Activated T-cell treated with anti-CD3 and anti-CD28 coated beads for 48 hours (primary cell): Measurements from ENCODE around the gene VCAN.

Experiments used
- DNase-seq: peaks from one replicate; pipeline ENCODE4 v3.0.0-alpha.2; 2020; ENCODE audit warnings: low read depth

The VCAN gene

DNA sequence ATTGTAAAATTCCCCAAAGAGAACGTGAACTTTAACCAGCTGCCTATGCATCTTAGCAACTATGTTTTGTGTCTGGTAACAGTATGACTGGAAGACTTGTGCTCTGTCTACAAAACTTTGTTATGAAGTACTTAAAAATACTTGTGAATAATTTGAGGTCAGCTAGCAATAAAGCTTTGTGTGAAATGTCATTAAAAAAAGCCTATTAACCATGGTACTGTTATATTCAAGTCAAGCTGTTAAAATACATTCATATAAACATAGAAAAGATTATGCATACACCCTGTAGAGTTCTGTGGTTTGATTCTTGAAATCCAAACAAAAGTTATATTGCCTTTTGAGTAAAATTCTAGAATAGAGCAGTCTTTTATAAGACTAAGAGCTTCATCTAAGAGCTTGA, 60.1 kb downstream of the VCAN start:
- no peak for DNase-seq

DNA sequence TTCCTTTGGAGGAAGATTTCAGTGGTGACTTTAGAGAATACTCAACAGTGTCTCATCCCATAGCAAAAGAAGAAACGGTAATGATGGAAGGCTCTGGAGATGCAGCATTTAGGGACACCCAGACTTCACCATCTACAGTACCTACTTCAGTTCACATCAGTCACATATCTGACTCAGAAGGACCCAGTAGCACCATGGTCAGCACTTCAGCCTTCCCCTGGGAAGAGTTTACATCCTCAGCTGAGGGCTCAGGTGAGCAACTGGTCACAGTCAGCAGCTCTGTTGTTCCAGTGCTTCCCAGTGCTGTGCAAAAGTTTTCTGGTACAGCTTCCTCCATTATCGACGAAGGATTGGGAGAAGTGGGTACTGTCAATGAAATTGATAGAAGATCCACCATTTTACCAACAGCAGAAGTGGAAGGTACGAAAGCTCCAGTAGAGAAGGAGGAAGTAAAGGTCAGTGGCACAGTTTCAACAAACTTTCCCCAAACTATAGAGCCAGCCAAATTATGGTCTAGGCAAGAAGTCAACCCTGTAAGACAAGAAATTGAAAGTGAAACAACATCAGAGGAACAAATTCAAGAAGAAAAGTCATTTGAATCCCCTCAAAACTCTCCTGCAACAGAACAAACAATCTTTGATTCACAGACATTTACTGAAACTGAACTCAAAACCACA, 67.4 kb downstream of the VCAN start:
- DNase-seq: no peak

DNA sequence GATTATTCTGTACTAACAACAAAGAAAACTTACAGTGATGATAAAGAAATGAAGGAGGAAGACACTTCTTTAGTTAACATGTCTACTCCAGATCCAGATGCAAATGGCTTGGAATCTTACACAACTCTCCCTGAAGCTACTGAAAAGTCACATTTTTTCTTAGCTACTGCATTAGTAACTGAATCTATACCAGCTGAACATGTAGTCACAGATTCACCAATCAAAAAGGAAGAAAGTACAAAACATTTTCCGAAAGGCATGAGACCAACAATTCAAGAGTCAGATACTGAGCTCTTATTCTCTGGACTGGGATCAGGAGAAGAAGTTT, 67.9 kb downstream of the VCAN start:
- no peak for DNase-seq

DNA sequence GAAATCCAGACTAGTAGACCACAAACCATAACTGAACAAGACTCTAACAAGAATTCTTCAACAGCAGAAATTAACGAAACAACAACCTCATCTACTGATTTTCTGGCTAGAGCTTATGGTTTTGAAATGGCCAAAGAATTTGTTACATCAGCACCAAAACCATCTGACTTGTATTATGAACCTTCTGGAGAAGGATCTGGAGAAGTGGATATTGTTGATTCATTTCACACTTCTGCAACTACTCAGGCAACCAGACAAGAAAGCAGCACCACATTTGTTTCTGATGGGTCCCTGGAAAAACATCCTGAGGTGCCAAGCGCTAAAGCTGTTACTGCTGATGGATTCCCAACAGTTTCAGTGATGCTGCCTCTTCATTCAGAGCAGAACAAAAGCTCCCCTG, 68.6 kb downstream of the VCAN start:
- no peak for DNase-seq

DNA sequence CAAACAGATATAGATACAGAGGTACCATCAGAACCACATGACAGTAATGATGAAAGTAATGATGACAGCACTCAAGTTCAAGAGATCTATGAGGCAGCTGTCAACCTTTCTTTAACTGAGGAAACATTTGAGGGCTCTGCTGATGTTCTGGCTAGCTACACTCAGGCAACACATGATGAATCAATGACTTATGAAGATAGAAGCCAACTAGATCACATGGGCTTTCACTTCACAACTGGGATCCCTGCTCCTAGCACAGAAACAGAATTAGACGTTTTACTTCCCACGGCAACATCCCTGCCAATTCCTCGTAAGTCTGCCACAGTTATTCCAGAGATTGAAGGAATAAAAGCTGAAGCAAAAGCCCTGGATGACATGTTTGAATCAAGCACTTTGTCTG, 69.2 kb downstream of the VCAN start:
- DNase-seq: no peak

DNA sequence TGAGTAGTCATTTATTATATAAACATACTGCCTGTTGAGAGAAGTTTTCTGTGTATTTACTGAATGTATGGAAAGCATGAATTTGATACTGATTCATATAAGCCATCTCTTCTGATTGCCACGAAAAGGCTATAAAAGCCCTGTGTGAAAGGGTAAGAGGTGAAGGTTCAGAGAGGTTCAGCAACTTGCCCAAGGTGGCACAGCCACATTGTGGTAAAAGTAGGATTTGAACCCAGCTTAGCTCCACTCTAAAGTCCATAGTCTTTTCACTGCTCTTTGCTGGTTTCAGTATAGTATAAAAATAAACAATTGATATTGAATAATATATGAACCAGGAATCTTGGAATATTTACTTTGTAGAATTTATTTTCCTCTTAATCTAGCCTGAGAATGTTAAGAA, 71.3 kb downstream of the VCAN start:
- no peak for DNase-seq

DNA sequence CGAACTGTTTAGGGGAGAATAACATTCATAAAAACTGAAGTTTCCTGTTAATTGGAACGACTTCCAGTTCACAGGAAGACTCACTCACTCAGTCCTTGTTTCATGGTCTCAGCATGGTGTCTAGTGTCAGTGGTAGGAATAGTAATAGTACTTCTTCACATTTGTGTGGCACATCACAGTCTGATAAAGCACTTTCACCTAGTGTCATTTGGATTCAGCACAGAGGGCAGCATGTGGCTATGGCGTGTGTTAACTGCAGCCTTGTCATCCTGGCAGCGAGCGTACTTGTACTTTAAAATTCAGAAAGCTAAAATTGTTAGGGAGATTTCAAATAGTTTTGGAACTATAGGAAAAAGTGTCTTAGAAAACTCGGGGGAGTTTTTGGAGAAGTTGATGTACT, 72.4 kb downstream of the VCAN start:
- DNase-seq: no peak

DNA sequence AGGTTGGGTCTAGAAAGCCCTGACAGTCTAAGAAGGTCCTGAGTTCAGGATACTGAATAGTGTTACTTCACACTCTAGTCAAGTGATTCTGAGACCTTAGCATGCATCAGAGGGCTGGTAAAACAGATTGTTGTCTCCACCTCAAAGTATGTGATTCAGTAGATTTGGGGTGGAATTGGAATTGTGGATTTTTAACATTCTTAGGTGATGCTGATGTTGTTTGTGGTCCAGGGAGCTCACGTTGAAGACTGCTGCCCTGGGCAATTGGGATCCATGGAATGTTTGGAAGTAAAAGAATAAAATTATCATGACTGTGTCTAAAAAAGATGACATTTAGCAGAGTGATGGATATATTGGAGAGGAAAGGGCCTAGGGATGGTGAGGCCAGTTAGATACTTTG, 75.6 kb downstream of the VCAN start:
- DNase-seq: no peak

DNA sequence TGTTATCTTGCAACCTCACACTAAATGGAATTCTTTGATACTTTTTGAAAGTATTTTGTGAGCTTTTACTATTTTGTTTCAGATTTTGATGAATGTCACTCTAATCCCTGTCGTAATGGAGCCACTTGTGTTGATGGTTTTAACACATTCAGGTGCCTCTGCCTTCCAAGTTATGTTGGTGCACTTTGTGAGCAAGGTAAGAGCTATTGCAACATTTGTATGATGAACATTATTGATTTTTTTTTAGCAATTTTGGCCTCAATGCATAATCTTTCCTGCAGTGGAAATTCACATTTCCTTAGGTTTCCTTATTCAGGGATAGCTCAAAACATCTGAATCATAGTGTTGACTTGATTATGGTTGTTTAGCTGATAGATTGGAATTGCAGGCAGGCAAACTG, 76.3 kb downstream of the VCAN start:
- no peak for DNase-seq

DNA sequence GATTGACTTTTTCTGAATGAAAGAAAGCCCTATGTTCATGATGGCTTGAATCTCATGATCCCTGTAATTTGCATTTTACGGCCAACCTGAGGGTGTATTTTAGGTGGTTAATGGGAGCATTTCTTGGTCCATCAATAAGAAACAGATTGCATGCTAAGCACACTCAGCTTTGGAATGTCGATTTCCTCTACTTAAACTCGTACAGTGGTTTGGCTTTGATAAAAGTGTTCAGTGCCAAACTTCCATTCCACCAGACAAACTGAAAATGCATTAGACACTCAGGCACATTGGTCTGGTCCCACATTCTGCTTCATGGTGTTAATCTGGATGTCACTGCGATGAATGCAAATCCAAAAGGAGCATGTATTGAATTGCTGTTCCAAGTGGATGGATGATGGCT, 77.0 kb downstream of the VCAN start:
- no peak for DNase-seq

DNA sequence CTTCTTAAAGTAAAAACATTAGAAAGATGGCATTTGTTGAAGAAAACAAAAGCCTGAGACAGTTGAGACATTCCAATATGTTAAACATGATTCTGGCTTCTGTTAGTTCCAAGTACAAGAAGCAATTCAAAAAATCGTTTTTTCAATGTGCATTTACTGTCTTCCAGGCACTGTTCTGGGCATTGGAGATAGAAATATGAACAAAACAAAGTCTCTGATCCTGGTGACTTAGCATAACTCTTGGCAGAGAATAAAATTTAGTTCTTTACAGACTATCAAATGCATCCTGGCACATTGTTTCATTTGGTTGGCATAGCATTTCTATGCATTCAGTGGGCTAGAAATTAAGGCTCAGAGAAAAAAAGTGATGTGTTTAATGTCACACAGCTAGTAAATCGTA, 77.5 kb downstream of the VCAN start:
- no peak for DNase-seq

DNA sequence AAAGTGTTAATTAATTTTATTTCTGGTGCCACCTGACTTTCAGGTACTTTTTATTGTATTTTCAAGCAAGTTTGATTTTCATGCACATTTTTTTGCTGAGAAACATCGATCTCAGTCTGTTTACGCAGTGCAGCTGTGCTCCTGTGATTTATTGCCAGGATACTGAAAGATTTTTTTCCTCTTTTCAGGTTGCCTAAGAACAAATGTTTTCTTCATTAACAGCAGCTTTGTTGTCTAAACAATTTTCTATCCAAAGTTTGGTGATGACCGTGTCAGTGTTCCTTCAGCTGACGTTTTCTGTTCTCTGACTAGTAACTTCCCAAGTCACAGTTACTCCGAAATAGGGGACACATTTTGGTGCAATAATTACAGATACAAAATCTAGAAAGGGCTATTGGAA, 78.1 kb downstream of the VCAN start:
- no peak for DNase-seq

DNA sequence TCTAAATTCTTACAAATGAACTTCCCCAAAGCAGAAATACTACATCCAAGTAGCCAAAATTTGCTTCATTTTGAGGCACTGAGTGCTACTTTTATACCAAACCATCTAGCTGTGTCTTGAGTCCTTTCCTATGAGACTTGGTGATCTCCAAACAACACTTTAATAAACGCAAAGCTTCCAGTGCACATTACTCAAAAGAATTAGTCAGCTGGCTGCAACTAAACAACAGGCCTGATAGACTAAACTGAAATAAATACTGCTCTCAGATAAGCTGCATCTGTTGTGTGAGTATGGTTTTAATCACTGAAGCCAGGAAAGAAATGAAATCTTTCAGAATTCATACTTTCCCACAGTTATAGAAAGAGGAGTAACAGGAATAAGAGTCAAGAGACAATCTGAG, 80.3 kb downstream of the VCAN start:
- DNase-seq: no peak

DNA sequence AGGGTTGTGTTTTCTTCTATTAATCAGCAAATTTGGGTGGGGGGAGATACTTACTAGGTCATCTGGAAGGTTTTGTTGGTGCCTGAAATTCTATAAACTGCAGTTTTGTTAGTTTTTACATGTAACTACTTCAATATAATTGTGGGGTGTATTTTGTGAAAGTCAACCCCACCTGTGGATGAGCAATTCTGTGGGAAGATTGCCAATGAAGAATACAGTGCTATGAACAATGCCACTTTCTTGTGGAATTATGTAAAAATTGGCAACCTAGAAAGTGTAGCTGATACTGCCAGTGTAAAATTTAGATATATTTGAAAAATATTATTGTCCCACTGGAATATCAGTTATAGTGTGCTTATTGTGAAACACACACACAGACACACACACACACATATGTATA, 80.7 kb downstream of the VCAN start:
- no peak for DNase-seq

DNA sequence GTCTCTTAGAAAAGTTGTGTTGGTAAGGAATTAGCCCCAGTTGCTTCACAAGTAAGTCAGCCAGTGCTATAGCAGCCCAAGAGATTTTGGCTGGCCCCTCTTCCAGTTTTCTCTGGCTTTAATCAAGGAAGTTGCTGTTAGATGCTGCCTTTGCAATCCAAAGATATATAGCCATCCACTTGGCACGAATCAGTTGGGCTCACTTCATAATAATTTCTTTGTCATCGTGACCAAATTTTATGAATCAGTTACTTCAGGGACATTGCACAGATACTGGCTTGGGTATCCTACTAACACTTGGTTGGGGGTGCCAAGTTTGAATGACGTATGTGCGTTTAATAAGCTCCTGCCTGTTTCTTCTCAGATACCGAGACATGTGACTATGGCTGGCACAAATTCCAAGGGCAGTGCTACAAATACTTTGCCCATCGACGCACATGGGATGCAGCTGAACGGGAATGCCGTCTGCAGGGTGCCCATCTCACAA, 81.5 kb downstream of the VCAN start:
- DNase-seq: no peak

DNA sequence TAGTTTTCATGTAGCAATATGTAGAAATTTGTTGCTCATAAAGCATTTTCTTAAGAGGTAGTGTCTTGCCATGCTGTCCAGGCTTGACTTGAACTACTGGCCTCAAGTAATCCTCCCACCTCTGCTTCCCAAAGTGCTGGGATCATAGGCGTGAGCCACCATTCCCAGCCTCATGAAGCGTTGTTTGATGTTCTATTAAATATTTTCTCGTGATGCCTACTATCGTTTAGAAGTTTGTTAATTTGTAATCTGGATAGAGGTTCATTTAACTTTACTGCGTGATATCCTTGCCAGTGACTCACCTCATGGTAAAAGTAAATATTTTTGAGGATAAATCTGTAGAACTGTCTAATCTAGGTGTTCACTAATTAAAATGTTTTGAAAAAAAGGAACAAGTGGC, 82.6 kb downstream of the VCAN start:
- DNase-seq: no peak

DNA sequence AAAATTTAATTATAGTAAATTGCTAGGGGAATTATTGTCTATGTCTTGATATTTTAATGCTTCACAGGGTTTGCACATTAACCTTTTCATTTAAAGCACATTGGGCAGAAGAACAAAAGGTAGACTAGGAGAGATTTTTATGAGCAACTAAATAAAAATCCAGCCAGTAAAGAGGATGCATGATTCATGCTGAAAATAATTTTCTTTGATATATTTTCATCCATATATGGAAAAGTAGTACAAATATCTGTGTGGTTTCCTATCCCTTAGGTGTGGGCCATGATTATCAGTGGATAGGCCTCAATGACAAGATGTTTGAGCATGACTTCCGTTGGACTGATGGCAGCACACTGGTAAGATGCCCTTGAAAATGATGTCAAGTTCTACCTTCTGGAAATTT, 83.1 kb downstream of the VCAN start:
- no peak for DNase-seq

DNA sequence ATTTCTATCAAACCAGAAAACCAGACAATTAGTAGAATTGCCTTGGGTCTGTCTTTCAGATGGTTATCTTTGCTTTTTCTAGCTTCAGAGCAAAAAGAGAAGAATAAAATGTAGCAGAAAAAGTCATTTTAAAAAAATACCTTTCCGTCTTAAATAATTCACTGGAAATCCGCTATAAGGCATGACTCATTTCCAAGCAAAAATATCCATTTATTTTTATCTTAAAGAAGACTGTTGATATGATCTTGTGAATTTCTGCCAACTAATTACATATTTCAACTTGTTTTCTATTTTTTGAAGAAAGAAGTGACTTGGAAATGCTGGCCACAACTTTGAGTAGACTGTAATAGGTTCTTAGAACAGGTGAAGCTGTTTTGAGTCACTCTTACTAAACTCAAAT, 83.7 kb downstream of the VCAN start:
- no peak for DNase-seq

DNA sequence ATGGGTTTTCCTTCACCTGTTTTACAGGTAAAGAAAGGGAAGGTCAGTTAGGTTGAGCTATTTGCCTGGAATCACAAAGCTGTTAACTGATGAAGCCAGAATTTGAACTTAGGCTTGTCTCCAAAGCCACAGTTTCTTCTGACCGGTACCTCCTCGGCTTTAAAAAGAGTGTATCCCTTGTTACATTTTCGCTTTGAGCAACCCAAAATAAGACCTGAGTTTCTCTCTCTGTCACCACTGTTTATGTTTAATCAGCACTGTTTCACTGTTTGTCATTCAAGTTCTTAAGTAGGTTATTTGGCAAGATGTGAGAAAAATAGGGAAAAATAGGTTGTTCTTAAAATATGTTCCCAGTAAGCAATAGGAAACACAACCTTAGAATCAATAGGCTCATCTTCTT, 84.6 kb downstream of the VCAN start:
- no peak for DNase-seq

DNA sequence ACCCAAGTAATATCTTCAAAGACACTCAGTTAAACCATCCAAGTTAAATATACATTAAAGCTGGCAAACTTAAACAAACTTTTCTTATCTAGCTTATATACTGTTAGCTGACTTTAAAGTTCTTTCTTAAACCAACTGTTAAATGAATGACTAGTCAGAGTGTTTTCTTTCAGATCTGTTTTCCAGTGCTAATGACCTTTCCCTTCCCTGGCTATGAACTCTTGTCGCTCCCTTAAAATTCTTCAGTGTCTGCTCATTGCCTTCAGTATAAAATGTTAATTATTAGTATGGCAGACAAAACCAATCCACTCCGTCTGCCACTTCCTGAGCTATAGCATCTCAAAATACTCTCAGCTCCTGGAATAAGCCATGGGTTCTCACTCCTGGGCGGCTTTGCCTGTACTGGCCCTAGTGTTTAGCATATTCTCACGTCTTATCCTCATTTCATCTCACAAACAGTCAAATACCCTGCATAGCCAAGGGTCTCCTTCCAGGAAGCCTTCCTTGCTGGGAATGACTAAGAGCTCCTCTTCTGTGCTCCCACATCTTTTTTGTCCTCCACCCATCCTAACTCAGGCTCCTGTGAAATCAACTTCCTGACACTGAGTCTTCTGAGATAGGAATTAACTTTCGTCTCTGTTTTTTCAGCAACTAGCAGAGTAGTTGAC, 87.7 kb downstream of the VCAN start:
- DNase-seq: no peak

DNA sequence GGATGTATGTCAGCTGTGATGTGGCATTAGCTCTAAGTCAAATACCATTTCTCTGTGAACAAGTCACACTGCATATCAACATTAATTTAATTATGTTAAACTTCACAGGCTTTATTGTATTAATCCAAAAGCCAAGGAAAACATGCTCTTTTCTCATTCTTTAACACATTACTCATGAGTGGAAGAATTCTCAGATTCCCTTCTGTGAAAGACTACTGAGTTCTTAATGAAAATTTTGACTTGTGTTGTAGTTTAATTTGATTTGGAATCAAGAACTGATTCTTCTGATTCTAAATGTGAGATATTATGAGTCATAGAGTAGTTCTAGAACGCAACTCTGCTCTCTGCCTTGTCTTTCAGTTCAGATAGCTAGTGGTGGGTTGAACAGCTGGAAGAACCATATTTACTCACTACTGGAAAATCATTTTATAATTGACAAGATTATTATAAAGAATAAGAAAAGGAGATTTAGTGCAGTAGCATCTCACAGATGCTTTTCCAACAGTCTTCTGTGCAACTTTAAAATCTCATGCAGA, 90.6 kb downstream of the VCAN start:
- no peak for DNase-seq

DNA sequence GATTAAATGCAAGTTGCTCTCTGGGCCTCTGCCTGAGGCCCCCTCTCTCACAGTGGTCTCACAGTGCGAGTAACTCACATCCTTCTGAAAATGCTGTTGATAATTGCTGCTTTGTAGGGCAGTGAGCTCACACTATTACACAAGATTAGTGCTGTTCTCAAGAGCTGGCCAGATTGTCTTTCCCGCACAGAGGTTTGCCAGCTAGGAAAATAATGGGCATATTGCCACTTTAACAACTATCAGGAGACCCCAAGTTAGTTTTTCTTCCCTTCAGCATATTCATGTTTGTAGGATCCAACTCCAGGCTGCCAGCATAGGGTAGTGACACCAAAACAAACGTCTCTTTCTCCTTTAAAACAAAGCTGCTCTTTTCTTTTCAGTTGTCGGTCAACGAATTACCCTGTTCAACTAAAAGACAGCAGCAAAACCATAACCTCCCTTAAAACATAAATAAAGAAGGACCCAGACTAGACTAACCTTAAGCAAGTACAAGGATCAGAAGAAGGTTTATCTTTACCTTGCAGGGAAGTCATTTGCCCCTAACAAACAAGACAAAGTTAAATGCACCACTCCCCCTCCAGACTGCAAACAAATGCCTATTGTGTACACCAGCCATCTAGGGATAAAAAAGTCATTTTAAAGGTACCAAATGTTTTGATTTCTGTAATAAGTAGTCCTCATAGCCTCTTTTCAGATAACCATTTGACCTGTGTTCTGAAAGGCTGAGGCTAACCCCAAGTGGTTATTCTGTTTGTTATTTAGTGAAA, 91.4 kb downstream of the VCAN start:
- no peak for DNase-seq

DNA sequence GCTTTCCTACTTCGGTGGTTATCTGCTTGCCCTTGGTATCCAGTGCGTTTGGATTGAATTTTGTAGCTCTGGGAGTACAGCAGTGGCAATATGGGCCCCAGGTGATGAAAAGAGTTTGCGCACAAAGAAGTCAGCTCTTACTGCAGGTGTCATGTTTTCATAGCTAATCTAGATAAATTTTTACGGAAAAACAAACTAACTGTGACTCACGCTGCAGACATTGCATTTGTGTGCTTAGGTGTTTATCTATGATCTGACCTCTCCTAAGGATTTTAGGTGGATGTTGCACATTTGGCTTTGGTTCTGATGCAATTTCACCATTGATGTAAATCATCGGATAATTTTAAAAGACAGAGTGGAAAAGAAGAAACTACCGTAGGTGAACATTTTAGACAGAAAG, 92.1 kb downstream of the VCAN start:
- DNase-seq: no peak
